ENCODE results near the gene ADAMTS10. TPM values are rescaled to one million over a fixed set of nuclear protein-coding genes. Genes with fewer than 3 reads are reported as not detected.

The ADAMTS10 gene
- total RNA-seq, 2 experiments from 2014 or later = 67.5 to 72.9 TPM

- H3K36me3 ChIP-seq (ENCODE audit: insufficient read depth, low read length) = no peaks in the 10 kb centered on the region
- H3K9me3 ChIP-seq (ENCODE audit: control insufficient read depth in 1 of 2, insufficient read depth in 1 of 2, low read length in 2 of 2) = no peaks in the 10 kb centered on the region
- DNase-seq = peak in 11 of 14 experiments; percentile 8 to 64 (median 26)
- H3K9me3 Mint-ChIP-seq = no peaks in the 10 kb centered on the region
- no peaks in the 10 kb centered on the region for H3K27me3 Mint-ChIP-seq
- intact Hi-C loops (cut with DNase I, micrococcal nuclease) = loop anchor here in 1 of 2 experiments (10.0 kb wide), 1 partner anchor 329 kb away; no protein-coding TSS in a partner anchor
- H3K27ac Mint-ChIP-seq = no peak overlapping the region
- CTCF ChIA-PET = interaction anchor here (0.7 to 3.9 kb wide), 3 partner anchors 13 to 41 kb away, joined by 3 to 25 read pairs (median 5); no protein-coding TSS in a partner anchor
- no peak overlapping the region for H3K4me3 Mint-ChIP-seq
- H3K27ac ChIP-seq (ENCODE audit: low read depth in 1 of 2, low read length in 2 of 2) = no peak overlapping the region
- peaks cover 13% of the 10 kb centered on the region for H3K4me1 Mint-ChIP-seq (ENCODE audit: low read depth)
- H3K4me1 ChIP-seq (ENCODE audit: insufficient read depth, low read length) = peaks cover 19% of the 10 kb centered on the region
- H3K4me3 ChIP-seq (ENCODE audit: low read length) = no peak overlapping the region
- ATAC-seq (ENCODE audit: poor library complexity) = peak; percentile 51
- TF ChIP-seq CTCF (IDR thresholded peaks at IDR 0.05) = no peak
- POLR2A ChIA-PET = interaction anchor here (2.1 kb wide), 1 partner anchor 39 kb away, joined by 10 read pairs; no protein-coding TSS in a partner anchor
- H3K36me3 Mint-ChIP-seq (ENCODE audit: low read depth) = no peaks in the 10 kb centered on the region
- no peaks in the 10 kb centered on the region for H3K27me3 ChIP-seq (ENCODE audit: control insufficient read depth in 1 of 2, insufficient read depth in 2 of 2, low read length in 2 of 2)
Observed at GRCh38 chr19:8655340-8655709, 44.8 kb upstream of the ADAMTS10 start.

DNA sequence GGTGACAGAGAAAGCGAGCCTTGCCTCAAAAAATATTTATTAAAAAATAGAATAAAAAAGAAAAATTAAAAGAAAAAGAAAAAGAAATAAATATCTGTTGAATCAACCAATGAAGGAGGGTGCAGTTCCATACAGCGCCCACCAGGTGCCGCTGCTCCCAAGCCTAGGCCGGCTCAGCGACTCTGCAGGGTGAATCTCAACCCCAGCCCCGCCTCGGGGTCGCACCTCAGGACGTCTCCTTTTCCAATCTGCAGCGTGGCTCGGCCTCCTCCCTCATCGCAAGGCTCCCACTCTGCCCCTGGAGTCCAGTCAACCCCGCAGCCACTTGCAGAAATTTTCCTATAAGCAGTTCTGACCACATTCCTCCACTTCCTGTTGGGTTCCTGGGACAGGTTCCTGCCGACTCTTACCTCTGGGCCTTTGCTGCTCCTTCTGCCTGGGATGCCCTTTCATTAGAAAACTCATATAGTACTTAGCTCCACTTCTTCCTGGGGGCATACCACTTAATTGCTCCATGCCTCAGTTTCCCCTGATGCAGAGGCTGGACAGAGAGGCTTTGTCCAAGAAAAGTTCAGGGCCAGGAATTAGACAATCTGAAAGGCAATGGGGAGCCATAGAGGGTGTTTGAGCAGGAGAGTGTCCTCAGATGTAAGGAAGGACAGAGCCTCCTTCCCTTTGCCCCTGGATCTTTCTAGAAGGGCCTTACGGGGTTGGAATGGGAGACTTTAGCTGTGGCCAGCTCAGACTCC, 44.2 kb upstream of the ADAMTS10 start:
- TF ChIP-seq CTCF (IDR thresholded peaks at IDR 0.05) = peak; percentile 99
- peaks cover 25% of the 10 kb centered on the region for H3K4me1 ChIP-seq (ENCODE audit: insufficient read depth, low read length)
- ChIA-PET CTCF (interaction anchor here (0.7 to 3.9 kb wide), 4 partner anchors 13 to 40 kb away, joined by 3 to 25 read pairs (median 4); no protein-coding TSS in a partner anchor), POLR2A (interaction anchor here (1.2 to 2.1 kb wide), 2 partner anchors 9 to 39 kb away, joined by 4 to 10 read pairs; no protein-coding TSS in a partner anchor)
- H3K27ac Mint-ChIP-seq = no peak overlapping the region
- peak overlapping the region; percentile 58 for H3K4me3 Mint-ChIP-seq
- peak; percentile 44 to 85 (median 64) for DNase-seq
- H3K27ac ChIP-seq (ENCODE audit: low read depth in 1 of 2, low read length in 2 of 2) = no peak overlapping the region
- no peaks in the 10 kb centered on the region for H3K36me3 Mint-ChIP-seq (ENCODE audit: low read depth)
- peak overlapping the region; percentile 19 for H3K4me3 ChIP-seq (ENCODE audit: low read length)
- H3K27me3 ChIP-seq (ENCODE audit: control insufficient read depth in 1 of 2, insufficient read depth in 2 of 2, low read length in 2 of 2) = no peaks in the 10 kb centered on the region
- no peaks in the 10 kb centered on the region for H3K9me3 Mint-ChIP-seq
- H3K36me3 ChIP-seq (ENCODE audit: insufficient read depth, low read length) = no peaks in the 10 kb centered on the region
- ATAC-seq (ENCODE audit: poor library complexity) = peak; percentile 87
- H3K9me3 ChIP-seq (ENCODE audit: control insufficient read depth in 1 of 2, insufficient read depth in 1 of 2, low read length in 2 of 2) = no peaks in the 10 kb centered on the region
- no peaks in the 10 kb centered on the region for H3K27me3 Mint-ChIP-seq
- intact Hi-C loops (cut with DNase I, micrococcal nuclease) = loop anchor here (1.0 to 10.0 kb wide), 3 partner anchors 40 to 426 kb away; no protein-coding TSS in a partner anchor
- H3K4me1 Mint-ChIP-seq (ENCODE audit: low read depth) = peaks cover 13% of the 10 kb centered on the region

DNA sequence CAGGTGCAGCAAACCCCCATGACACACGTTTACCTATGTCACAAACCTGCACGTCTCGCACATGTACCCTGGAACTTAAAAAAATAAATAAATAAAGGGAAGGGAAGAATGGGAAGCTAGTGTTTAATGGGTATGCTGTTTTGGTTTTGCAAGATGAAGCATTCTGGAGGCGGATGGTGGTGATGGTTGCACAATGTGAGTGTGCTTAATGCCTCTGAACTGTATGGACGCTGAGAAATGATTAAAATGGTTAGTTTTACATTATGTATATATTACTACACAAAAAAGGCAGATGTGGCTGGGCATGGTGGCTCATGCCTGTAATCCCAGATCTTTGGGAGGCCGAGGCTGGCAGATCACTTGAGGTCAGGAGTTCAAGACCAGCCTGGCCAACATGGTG, 37.7 kb upstream of the ADAMTS10 start:
- Histone ChIP-seq H3K27ac (ENCODE audit: low read depth in 1 of 2, low read length in 2 of 2) (no peak overlapping the region), H3K27me3 (ENCODE audit: control insufficient read depth in 1 of 2, insufficient read depth in 2 of 2, low read length in 2 of 2) (peaks cover 0 to 4% of the 10 kb centered on the region in 2 experiments), H3K4me3 (ENCODE audit: low read length) (no peak overlapping the region), H3K9me3 (ENCODE audit: control insufficient read depth in 1 of 2, insufficient read depth in 1 of 2, low read length in 2 of 2) (no peaks in the 10 kb centered on the region), H3K36me3 (ENCODE audit: insufficient read depth, low read length) (no peaks in the 10 kb centered on the region), H3K4me1 (ENCODE audit: insufficient read depth, low read length) (peaks cover 8% of the 10 kb centered on the region)
- POLR2A ChIA-PET = no interaction called here
- H3K27me3 Mint-ChIP-seq = peaks cover 6% of the 10 kb centered on the region
- CTCF ChIA-PET = no interaction called here
- no peak overlapping the region for H3K27ac Mint-ChIP-seq
- H3K4me1 Mint-ChIP-seq (ENCODE audit: low read depth) = no peaks in the 10 kb centered on the region
- H3K36me3 Mint-ChIP-seq (ENCODE audit: low read depth) = no peaks in the 10 kb centered on the region
- no peaks in the 10 kb centered on the region for H3K9me3 Mint-ChIP-seq
- intact Hi-C loops (cut with DNase I, micrococcal nuclease) = no loop called here
- H3K4me3 Mint-ChIP-seq = no peak overlapping the region
- no peak for TF ChIP-seq CTCF (IDR thresholded peaks at IDR 0.05)
- ATAC-seq (ENCODE audit: poor library complexity) (no peak), DNase-seq (no peak)

Measured in CD4-positive, alpha-beta T cell (primary cell).